Nephron (organoid): ENCODE data around the gene HSPBP1.
"Not testable (repeated sequence)": the region's sequence is repeated elsewhere in the genome, so short reads cannot be mapped to it uniquely, and the experiment has no call there.

ENCODE experiments used
- H3K27ac Mint-ChIP-seq, 3 experiments: 2 replicates each; pipeline ENCODE4 v1.8.0; 2020; ENCODE audit warnings: mixed read lengths in 3 of 3, mild to moderate bottlenecking in 2 of 3, moderate library complexity in 1 of 3
- H3K27me3 Mint-ChIP-seq: 2 replicates; pipeline ENCODE4 v1.8.0; 2021; ENCODE audit warnings: low read depth, mild to moderate bottlenecking, moderate library complexity, mixed read lengths
- H3K36me3 Mint-ChIP-seq: 2 replicates; pipeline ENCODE4 v1.8.0; 2020; ENCODE audit warnings: low read depth, mixed read lengths
- H3K4me1 Mint-ChIP-seq: 2 replicates; pipeline ENCODE4 v1.8.0; 2020; ENCODE audit warnings: mixed read lengths
- H3K4me3 Mint-ChIP-seq, 3 experiments: 2 replicates each; pipeline ENCODE4 v1.8.0; 2020; ENCODE audit warnings: mild to moderate bottlenecking in 3 of 3, mixed read lengths in 3 of 3, moderate library complexity in 2 of 3
- H3K9me3 Mint-ChIP-seq: 2 replicates; pipeline ENCODE4 v1.8.0; 2020; ENCODE audit warnings: mixed read lengths
- CTCF ChIP-seq, 3 experiments: fragments of 200-600 bp; sonication (generic); IDR thresholded peaks; one replicate each; pipeline ENCODE4 v1.5.0; 2021; ENCODE audit warnings: antibody characterized with exemption in 3 of 3; ENCODE audit not compliant: unreplicated experiment in 3 of 3

The HSPBP1 gene

GRCh38 chr19:55279770-55280643 is at the start of gene HSPBP1:
Gene HSPBP1 (minus strand): TSS chr19:55280110. CDS start chr19:55279608, 502 bp downstream.
- H3K9me3 Mint-ChIP-seq, result no peaks in the 10 kb centered on the region
- H3K27me3 Mint-ChIP-seq, result peaks cover 4% of the 10 kb centered on the region
- H3K27ac Mint-ChIP-seq, result peak within 1 kb of the TSS; percentile 90 to 94 (median 92)
- TF ChIP-seq CTCF (IDR thresholded peaks at IDR 0.05; ENCODE audit: unreplicated experiment in 3 of 3), result no peak
- H3K4me1 Mint-ChIP-seq, result peaks cover 17% of the 10 kb centered on the region
- H3K4me3 Mint-ChIP-seq, result peak within 1 kb of the TSS; percentile 96
- H3K36me3 Mint-ChIP-seq, result peaks cover 10% of the 10 kb centered on the region

DNA sequence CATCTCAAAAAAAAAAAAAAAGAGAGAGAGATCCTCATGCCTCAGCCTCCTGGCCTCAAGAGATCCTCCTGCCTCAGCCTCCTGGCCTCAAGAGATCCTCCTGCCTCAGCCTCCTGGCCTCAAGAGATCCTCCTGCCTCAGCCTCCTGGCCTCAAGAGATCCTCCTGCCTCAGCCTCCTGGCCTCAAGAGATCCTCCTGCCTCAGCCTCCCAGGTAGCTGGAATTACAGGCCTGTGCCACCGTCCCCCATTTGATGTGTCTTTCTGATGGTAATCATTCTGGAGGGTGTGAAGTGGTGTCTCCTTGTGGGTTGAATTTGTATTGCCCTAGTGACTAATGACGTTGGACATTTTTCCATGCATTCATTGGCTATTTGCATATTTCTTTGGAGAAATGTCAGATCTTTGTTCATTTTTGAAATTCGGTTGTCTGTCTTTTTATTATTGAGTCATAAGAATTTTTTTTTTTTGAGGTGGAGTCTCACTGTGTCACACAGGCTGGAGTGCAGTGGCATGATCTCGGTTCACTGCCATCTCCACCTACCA is 48.9 kb upstream of the HSPBP1 start:
- H3K27me3 Mint-ChIP-seq, result peaks cover 12% of the 10 kb centered on the region
- H3K4me3 Mint-ChIP-seq, H3K9me3 Mint-ChIP-seq, H3K4me1 Mint-ChIP-seq, H3K36me3 Mint-ChIP-seq, H3K27ac Mint-ChIP-seq: not testable (repeated sequence)

- no peak within 1 kb of the TSS for H3K4me3 Mint-ChIP-seq
- H3K4me1 Mint-ChIP-seq, result no peaks in the 10 kb centered on the region
- H3K27me3 Mint-ChIP-seq, result peaks cover 17% of the 10 kb centered on the region
- H3K27ac Mint-ChIP-seq, result no peak within 1 kb of the TSS
- no peak for TF ChIP-seq CTCF (IDR thresholded peaks at IDR 0.05; ENCODE audit: unreplicated experiment in 3 of 3)
- peaks cover 3% of the 10 kb centered on the region for H3K9me3 Mint-ChIP-seq
- H3K36me3 Mint-ChIP-seq, result no peaks in the 10 kb centered on the region
These were observed 45.3 kb upstream of the HSPBP1 start, which contains the start of gene TMEM150B for GRCh38 chr19:55325172-55325571. Gene TMEM150B (minus strand): TSS chr19:55325341. CDS start chr19:55321036, 4,305 bp downstream.

DNA sequence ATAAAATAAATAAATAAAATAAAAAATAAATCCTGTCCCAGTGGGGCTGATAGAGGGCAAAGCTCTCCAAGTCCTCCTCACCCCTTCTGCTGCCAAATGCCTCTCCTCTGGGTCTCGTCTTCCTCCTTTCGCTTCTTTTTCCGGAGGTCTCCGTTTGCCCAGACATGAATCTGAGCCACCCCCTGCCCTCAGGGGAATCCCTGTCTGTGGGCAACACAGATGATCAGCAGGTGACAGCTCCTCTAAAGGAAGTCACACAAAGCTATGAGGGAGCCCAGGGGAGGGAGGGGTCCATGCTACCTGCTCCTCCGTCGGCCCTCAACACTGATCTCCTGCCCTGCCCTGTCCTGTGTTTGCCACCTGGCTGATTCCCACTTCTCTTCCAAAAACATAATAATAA is 44.8 kb upstream of the HSPBP1 start:
- H3K9me3 Mint-ChIP-seq, result peaks cover 3% of the 10 kb centered on the region
- H3K36me3 Mint-ChIP-seq, result no peaks in the 10 kb centered on the region

DNA sequence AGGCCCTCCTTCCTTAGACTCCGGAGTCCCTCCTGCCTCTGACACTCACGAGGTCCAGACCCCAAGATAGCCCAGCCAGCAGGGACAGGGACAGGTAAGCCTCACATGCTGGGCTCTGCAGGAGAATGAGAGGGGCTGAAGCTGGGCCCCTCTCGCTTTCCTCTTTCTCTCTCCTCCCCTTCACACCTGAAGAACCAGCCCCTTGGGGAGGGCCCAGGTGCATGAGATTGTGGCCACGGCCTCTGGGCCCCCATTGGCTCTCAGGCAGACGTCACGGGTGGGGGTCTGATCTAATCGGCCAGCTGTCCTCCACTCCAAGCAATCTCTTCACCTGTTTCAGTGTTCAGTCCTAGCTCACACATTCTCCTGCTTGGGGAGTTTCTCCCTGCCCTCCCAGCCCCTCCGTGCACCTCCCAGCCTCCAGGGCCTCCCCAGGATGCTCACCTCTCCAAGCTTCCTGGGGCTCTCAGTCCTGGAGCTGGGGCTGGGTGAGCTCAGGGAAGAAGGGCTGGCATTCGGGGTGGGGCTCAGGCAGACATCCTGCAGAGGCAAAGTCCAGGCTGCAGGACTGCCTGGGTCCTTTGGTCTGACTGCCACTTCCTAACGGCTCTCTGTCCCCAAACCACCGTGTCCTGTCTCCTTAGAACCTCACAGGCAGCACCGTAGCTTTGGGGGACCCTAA is 42.4 kb upstream of the HSPBP1 start:
- Mint-ChIP-seq H3K27me3 (peaks cover 17% of the 10 kb centered on the region), H3K4me1 (no peaks in the 10 kb centered on the region), H3K36me3 (no peaks in the 10 kb centered on the region), H3K27ac (no peak overlapping the region), H3K4me3 (no peak overlapping the region), H3K9me3 (no peaks in the 10 kb centered on the region)
- TF ChIP-seq CTCF (IDR thresholded peaks at IDR 0.05; ENCODE audit: unreplicated experiment in 3 of 3), result no peak

More for the DNA sequence above, 44.8 kb upstream of the HSPBP1 start:
- no peak overlapping the region for H3K4me3 Mint-ChIP-seq
- no peak for TF ChIP-seq CTCF (IDR thresholded peaks at IDR 0.05; ENCODE audit: unreplicated experiment in 3 of 3)
- peaks cover 19% of the 10 kb centered on the region for H3K27me3 Mint-ChIP-seq
- no peak overlapping the region for H3K27ac Mint-ChIP-seq
- H3K4me1 Mint-ChIP-seq, result no peaks in the 10 kb centered on the region

DNA sequence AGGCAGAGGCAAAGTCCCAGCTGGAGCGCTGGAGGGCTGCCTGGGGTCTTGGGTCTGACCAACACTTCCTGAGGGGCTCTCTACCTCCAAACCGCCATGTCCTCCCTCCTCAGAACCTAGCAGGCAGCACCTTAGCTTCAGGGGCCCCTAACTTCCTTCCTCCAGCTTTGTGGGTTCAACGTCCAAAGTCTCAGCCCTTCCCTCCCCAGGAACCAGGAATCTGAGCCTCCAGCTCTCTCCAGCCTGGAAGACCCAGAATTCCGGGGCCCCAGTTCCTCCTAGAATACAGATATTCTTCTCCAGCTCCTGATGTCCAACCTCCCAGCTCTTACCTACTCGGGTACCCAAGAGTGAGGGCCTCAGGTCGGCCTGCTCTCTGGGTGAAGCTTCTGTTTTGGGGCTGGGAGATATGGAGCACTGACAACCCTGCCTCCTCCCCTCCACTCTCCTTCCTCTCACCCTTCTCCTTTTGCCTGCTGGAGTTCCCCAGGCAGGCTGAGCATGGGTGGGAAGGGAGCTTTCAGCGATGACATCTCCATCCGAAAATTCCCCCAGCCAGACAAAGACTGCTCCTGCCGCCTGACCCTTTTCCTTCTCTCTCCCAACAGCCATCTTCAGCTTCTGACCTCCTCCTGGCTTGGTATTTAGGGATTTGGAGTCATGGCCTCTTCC is 41.7 kb upstream of the HSPBP1 start:
- no peak overlapping the region for H3K27ac Mint-ChIP-seq
- peaks cover 17% of the 10 kb centered on the region for H3K27me3 Mint-ChIP-seq
- H3K36me3 Mint-ChIP-seq, result no peaks in the 10 kb centered on the region
- no peaks in the 10 kb centered on the region for H3K9me3 Mint-ChIP-seq
- no peaks in the 10 kb centered on the region for H3K4me1 Mint-ChIP-seq
- peak overlapping the region in 1 of 3 experiments; percentile 17 for H3K4me3 Mint-ChIP-seq
- no peak for TF ChIP-seq CTCF (IDR thresholded peaks at IDR 0.05; ENCODE audit: unreplicated experiment in 3 of 3)
